ENCODE data around the gene ZFC3H1.
"Not testable (repeated sequence)": the region's sequence is repeated elsewhere in the genome, so short reads cannot be mapped to it uniquely, and the experiment has no call there.

ZFC3H1 gene

GRCh38 chr12:71569885-71570284 lies 93.8 kb downstream of the ZFC3H1 start:
- DNase-seq, result not testable (repeated sequence)

DNA sequence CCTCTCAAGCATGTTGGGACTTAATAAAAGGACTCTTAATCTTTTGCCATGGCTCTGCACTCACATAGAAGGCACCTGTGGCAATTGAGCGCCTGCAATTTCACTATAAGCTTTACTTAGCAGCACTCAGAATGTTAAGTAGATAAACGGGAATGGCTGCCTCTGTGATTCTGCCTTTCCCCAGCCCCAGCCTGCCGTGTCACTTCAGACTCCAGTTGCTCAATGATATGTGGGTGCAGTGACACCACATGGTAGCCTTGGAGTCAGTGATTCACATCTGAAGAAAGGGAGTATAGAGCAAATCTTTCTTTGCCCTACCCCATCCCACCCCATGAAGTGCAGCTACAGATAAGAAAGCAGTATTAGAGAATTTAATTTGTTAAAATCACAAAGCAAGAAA lies 96.1 kb downstream of the ZFC3H1 start:
- DNase-seq, result no peak

DNA sequence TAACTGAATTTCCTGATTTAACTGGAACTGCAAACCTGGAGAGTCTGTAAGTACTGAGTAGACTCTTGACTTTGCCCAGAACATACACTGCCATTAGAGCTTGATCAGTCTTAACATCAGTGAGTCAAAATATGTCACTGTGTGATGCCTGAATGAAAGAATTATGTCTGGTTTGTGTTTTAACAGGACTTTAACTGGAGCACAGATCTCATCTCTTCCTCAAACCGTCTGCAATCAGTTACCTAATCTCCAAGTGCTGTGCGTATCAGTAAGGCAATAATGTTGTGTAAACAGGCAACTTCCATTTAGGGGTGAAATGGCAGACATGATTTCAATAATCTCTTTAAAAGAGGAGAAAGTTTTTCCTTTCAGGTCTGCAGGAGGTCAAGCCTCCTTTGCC lies 97.0 kb downstream of the ZFC3H1 start:
- DNase-seq, result no peak

- no peak for DNase-seq
Measured at GRCh38 chr12:71565535-71565934, 98.1 kb downstream of the ZFC3H1 start.

DNA sequence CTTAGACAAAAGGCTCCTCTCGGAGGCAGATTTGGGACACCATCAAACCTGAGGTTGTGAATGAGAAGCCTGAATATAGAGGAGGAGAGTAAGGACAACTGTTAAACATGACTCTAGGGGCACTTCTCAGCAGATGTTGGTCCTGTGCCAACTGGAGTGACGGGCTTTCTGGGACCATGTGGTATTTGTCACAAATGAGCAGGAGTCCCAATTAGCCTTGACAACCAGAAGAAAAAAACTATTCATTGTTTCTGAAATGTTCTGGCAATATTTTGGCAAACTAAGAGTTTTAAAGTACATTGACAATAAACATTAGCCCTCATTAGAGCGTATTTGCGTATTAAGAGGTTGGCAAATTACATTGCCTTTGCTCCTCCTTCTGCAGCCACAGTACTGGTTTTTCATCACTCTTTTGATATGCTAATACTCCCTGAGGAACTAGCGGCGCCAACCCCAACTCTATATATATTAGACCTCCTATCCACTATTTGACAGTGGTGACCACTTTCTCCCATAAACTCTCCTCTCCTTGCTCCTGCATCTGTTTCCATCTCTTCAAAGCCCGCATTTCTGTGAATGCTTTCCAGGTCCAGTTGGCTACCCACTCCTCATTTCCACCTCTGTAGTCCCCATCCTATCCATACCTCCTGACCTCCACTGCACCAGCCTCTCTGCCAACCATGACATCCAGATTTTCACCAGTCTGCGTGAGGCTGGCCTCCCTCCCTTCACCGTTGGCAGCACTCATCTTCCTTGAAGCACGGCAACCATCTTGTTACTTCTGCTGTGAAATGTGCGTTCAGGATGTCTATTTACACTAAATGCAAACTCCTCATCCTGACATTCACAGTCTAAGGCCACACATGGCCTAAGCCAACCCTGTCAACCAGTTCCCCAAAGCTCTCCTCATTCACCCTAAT lies 100.7 kb downstream of the ZFC3H1 start:
- no peak for DNase-seq
